ENCODE measurements around the gene OPCML.

- TF ChIP-seq, protein P1, sequence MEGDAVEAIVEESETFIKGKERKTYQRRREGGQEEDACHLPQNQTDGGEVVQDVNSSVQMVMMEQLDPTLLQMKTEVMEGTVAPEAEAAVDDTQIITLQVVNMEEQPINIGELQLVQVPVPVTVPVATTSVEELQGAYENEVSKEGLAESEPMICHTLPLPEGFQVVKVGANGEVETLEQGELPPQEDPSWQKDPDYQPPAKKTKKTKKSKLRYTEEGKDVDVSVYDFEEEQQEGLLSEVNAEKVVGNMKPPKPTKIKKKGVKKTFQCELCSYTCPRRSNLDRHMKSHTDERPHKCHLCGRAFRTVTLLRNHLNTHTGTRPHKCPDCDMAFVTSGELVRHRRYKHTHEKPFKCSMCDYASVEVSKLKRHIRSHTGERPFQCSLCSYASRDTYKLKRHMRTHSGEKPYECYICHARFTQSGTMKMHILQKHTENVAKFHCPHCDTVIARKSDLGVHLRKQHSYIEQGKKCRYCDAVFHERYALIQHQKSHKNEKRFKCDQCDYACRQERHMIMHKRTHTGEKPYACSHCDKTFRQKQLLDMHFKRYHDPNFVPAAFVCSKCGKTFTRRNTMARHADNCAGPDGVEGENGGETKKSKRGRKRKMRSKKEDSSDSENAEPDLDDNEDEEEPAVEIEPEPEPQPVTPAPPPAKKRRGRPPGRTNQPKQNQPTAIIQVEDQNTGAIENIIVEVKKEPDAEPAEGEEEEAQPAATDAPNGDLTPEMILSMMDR (conservative IDR thresholded peaks at IDR 0.05; ENCODE audit: low read length): no peak
- TF ChIP-seq EZH2phosphoT487 (IDR thresholded peaks at IDR 0.05; ENCODE audit: borderline replicate concordance): no peak
Measured at GRCh38 chr11:132455044-132455443, 1077.3 kb downstream of the OPCML start.
